Amygdala (tissue), 56 donors: ENCODE results near the gene PACS2.
"Not testable (repeated sequence)": the region's sequence is repeated elsewhere in the genome, so short reads cannot be mapped to it uniquely, and the experiment has no call there.

Experiments used
- DNase-seq, 56 donors: peaks; one replicate each; lab custom pipeline; 2025; lab: John Stamatoyannopoulos, UW

PACS2 gene

DNA sequence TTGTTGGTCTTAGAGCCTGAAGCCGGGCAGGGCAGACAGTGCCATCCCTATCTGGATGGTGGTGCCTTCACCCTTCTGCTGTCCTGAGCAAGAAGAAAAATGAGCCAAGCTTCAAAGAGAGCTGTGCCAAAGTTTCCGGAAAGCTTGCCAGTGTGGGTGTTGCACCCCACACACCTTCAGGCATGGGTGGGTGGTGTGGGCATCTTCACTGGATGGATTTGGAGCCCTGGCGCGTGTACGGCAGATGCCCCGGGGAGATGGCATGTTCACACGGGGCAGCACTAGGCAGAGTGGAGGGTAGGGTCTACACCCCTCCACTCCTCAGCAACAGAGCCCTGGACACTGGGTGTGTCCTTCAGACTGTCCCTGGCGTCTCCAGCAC, 33.0 kb downstream of the PACS2 start:
- no peak for DNase-seq

DNA sequence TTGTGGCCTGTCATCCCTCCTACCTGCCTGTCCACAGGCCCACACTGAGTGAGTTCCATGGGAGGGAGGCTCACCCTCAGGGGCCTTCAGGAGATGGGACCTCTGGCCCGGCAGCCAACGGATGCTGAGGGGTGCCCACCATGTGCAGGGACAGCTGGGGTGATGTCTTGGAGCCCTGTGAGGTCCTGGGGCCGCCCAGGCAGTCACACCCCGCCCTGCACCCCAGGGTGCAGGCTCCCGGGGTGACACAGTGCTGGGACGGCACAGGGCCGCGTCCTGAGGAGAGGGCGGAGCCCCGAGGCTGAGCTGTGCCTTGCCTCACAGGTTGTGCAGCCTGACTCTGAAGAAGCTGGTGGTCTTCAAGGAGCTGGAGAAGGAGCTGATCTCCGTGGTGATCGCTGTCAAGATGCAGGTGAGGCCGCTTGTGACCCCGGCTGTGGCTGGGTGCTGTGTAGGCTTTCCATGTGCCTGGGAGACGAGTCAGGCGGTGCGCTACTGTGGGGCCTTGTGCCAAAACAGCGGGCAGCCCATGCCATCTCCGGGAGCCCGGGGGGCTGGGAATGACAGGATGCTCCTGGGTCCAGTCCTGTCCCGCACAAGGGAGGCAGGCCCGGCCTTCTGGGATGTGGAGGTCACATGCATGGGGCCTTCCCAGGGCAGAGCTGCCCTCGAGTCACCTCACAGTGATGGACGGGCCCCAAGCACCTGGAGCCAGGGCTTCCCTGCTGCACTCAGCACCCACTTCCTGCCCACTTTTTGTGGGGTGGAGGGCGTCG, 33.8 kb downstream of the PACS2 start:
- no peak for DNase-seq

DNA sequence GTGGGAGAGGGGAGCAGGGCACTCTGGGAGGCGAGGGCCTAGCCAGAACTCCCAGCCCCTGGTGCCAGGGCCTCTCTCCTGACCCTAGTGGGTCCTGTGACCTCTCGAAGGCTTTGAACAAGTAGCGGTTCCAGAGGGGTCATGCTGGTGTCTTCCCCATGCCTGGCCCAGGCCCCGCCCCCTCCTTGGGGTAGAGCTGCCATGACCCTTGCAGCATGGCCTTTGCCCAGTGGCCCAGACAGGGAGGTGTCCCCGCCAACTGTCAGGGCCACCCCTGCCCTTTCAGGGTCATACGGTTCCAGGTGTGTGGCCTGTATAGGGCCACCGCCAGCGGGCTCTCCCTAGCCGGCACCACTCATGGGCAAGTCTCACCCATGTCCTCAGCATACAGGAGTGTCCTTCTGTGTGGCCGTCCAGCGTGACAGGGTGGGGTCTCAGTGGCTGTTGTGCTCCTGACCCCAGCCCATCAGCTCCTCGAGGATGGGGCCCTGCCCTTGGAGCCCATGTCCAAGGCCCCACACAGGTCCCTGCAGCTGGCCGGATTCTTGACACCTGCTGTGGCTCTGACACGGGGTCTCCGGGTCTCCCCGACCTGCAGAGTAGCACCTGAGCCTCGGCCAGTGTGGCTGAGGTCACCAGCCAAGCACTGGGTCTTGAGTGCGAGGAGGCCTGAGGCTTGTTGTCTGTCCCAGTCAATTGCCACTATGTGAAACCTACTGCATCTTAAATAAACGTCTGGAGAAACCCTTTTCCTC, 34.6 kb downstream of the PACS2 start:
- DNase-seq: no peak

DNA sequence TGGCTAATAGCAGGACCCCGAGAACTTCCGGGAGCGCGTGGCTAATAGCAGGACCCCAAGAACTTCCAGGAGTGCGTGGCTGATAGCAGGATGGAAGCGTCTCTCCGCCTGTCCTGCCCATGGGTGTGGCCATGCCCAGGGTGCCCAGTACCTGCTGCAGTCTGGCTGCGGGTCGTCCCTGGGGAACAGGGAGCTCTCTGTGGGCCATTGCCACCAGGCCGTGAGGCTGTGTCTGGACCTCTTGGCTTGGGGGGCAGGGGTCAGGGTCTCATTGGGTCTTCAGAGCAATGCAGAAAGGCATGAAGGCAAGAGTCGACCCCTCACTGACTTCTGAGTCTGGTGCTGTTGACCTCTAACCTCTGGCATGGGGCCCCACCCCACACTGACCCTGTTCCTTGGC, 35.4 kb downstream of the PACS2 start:
- DNase-seq: no peak

DNA sequence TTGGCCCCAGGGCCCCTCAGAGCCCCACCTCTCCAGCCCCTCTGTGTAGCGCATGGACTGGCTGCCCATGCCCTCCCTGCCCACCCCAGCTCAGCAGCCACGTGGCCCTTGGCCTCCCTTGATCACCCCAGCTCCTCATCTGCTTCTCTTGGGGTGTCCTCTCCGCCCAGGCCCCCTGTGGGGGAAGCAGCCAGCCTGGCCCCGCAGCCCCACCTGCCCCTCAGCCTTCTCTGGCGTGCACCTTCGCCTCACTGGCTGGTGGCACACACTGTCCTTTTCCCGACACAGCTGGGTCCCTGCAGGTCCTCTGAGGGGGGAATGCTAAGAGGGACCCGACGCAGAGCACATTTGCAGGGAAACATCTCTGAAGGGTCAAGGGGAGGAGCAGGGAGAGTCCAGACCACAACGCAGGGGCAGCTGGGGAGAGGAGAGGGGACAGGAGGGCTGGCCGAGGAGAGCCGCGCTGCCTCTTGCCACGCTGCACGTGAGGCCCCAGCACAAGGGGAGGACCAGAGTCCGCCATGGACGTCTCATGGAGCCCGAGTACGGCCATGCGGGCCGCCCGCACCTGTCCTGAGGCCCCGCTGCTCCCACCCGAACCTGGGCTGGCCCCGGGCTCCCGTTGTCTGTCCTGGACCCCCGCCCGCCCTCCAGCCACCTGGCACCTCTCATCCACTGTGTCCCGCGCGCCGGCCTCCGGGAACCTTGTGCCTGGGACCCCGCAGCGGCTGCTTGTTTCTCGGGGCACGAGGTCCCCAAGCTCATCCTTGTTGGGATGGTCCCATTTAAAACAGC, 36.1 kb downstream of the PACS2 start:
- no peak for DNase-seq

DNA sequence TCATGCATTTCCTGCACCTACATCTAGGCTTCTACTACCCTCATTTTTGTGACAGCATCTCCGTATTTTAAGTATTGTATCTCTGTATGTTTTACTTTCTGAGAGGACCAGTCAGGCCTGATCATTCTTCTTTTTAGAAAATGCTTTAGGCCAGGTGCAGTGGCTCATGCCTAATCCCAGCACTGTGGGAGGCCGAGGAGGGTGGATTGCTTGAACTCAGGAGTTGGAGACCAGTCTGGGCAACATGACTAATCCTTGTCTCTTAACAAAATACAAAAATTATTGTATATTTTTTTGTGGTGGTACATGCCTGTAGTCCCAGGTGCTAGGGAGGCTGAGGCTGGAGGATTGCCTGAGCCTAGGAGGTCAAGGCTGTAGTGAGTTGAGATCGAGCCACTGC, 36.9 kb downstream of the PACS2 start:
- no peak for DNase-seq

DNA sequence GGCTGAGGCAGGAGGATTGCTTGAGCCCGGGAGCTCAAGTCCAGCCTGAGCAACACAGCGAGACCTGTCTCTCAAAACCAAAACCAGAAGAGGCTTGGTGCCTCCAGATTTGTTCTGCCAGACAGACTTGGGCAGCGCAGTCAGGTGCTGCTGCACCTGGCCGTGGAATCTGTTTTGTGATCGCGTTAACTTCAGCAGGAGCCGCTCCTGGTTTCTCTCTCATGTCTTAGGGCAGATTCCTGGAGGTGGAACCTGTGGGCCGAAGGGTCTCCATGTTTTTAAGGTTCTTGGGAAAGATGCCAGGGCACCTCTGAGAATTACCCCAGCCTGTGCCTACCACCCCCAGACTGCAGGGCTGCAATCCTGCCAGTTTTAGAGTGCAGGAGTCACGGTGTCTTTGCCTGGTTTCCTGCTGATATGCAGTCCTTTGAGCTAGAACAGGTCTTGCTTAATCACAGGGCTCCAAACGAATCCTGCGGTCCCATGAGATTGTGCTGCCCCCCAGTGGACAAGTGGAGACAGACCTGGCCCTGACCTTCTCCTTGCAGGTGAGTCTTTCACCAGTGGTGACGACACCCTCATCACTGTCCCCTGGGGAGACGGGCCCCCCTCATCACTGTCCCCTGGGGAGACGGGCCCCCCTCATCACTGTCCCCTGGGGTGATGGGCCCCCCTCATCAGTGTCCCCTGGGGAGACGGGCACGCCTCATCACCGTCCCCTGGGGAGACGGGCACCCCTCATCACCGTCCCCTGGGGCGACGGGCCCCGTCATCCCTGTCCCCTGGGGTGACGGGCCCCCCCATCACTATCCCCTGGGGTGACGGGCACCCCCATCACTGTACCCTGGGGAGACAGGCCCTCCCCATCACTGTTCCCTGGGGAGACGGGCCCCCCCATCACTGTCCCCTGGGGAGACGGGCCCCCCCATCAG, 37.6 kb downstream of the PACS2 start:
- DNase-seq: peak in 50 of 56 donors; percentile 7 to 87 (median 57)

DNA sequence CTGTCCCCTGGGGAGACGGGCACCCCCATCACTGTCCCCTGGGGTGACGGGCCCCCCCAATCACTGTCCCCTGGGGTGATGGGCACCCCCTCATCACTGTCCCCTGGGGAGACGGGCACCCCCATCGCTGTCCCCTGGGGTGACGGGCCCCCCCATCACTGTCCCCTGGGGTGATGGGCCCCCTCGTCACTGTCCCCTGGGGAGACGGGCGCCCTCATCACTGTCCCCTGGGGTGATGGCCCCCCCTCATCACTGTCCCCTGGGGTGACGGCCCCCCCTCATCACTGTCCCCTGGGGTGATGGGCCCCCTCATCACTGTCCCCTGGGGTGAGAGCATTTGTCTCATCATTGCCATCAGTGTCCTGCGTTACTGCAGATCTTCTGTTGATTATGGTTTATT, 38.6 kb downstream of the PACS2 start:
- DNase-seq: no peak

DNA sequence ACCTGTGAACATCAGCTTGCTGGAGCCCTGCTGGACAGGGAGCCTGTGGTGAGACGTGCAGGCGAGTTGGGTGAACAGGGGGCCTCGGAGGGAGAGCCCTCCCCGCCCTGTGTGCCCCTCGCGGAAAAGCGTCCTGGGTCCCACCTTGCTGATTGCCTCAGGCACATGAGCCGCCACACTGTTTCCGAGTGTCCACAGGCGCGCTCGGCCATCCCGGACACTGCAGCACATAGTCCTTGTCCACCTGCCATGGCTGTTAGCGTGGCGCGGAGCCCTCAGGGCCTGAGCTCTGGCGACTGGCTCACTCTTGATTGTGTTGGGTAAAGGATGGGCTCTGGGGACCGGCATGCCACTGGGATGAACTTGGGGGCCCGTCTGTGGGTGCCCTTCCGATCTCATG, 40.0 kb downstream of the PACS2 start:
- DNase-seq: no peak

DNA sequence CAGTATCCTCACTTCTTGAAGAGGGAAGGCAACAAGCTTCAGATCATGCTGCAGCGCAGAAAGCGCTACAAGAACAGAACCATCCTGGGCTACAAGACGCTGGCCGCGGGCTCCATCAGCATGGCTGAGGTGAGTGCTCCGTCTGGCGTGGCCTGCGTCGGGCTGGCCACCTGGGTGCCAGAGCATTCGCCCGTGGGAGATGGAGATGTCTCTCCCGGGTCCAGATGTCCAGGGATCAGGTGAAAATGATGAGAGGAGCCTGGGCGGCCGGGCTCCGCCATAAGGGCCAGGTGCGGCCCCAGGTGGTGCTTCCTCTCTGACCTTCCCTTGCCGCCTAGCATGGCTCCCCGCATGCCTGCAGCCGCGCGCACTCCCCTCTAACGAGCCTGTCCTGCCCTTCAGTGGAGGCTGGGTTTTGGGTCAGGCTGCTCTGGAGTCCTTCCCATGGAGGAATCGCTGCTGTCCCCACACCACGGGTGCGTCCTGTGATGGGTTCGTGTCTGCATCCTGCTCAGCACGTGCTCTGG, 40.6 kb downstream of the PACS2 start:
- DNase-seq: no peak

DNA sequence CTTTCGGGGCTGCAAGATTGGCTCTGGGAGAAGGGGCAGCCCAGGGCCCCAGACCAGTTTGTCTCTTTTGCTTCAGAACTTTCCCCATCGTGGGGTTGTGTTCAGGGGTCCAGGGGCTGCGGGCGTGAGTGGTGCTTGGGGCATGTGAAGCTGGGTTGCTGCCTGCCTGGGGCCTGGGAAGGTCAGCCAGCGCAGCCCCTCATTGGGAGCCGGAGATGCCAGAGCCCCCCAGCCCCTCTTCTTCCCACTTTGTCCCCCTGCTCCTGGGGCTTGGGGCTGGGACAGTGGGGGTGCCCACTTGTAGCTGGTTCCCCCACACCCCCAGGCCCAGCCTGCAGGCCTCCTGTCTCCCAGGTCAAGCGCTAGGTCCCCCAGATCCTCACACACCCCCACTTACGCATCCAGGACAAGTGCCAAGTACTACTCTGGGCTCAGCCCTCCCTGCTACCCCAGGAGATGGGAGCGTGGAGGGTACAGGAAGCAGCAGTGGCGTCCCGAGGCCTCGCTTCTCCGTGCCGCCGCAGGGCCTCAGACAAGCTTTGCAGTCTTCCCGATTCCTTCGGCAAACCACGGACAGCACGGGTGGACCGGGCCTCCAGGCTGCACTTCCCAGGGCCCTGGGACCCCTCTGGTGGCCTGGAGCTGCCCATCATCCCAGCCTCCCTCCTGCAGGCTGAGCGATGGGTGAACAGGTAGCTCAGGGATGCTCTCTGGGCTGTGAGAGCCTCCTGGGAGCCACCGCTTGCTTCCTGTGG, 41.5 kb downstream of the PACS2 start:
- no peak for DNase-seq

DNA sequence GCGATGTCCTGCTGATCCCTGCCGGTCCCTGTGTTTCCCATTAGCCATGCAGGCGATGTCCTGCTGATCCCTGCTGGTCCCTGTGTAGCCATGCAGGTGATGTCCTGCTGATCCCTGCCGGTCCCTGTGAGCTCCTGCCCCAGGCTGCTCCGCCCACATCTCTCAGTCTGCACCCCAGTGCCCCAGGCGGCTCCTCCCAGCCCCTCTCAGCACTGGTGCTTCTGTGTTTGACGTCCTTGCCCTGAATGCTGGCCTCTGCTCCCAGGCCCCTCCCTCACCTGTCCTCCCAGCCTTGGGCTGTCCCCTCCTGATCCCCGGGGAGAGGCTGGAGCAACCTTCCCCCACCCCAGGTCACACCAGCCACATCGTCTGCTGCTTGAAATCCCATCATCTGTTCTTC, 42.4 kb downstream of the PACS2 start:
- DNase-seq: no peak

DNA sequence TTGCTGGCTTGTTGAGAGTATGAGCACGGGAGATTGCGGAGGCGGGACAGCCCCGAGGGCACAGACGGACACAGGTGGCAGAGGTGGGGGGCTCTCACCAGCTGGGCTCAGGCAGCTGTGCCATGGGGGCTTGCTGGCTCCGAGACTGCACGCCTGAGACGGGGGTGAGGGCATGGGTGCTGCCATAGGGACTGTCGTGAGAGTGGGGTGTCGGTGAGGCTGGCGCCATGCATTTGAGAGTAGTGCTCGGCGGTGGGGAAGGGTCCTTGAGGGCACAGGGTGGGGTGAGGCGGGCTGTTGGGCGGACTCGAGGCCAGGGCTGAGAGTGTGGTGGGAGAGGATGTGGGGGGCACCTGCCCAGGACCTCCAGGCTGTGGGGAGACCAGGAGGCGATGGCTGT, 43.1 kb downstream of the PACS2 start:
- no peak for DNase-seq

DNA sequence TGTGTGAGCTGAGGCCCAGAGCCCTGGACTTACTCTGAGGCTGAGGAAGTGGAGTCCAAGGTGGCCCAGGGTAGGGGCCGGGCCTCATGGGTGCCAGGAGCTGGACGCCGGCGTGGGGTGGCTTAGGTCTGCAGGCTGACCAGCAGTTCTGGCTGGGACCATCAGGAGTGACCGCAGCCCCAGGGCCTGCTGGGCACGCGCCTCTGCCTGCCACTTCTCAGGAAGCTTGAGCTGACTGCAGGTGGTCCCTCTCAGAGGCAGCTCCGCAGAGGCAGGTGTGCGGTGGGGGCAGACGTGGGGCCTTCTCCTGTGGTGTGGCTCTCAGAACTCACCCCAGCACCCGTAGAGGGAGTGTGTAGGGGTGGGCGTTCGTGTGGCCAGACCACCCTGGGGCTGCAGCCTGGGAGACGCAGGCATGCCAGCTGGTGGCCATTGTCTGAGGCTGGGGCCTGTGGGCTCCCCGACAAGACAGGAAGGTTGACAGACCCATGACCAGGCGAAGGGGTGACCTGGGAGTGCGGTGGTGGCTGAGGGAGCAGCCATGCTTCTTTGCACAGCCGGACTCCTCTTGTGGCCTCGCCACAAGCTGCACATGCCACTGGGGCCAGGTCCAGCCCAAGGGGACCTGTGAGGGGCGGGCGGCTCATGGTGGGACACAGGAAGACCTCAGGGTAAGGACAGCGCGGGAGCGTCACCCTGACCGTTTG, 43.7 kb downstream of the PACS2 start:
- DNase-seq: no peak

DNA sequence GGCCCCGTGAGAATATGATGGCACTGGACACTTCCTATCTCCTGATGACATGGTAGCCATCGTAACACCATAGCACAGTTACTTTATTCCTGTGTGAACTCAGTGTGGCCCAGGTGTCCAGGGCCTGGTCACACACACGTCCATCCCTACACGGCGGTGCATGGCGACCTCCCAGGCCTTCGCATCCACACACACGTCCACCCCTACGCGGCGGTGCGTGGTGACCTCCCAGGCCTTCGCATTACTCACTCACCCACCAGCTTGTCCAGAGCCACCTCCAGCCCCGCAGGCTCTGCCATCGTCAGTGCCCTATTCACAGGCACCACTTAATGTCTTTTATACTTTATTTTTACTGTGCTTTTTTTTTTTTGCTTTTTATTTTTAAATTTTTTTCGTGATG, 44.4 kb downstream of the PACS2 start:
- no peak for DNase-seq

DNA sequence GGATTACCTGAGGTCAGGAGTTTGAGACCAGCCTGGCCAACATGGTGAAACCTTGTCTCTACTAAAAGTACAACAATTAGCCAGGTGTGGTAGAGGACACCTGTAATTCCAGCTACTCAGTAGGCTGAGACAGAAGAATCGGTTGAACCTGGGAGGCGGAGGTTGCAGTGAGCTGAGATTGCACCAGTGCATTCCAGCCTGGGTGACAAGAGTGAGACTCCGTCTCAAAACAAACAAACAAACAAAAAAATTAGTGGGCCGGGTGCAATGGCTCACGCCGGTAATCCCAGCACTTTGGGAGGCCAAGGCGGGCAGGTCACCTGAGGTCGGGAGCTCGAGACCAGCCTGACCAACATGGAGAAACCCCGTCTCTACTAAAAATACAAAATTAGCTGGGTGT, 46.9 kb downstream of the PACS2 start:
- not testable (repeated sequence) for DNase-seq

DNA sequence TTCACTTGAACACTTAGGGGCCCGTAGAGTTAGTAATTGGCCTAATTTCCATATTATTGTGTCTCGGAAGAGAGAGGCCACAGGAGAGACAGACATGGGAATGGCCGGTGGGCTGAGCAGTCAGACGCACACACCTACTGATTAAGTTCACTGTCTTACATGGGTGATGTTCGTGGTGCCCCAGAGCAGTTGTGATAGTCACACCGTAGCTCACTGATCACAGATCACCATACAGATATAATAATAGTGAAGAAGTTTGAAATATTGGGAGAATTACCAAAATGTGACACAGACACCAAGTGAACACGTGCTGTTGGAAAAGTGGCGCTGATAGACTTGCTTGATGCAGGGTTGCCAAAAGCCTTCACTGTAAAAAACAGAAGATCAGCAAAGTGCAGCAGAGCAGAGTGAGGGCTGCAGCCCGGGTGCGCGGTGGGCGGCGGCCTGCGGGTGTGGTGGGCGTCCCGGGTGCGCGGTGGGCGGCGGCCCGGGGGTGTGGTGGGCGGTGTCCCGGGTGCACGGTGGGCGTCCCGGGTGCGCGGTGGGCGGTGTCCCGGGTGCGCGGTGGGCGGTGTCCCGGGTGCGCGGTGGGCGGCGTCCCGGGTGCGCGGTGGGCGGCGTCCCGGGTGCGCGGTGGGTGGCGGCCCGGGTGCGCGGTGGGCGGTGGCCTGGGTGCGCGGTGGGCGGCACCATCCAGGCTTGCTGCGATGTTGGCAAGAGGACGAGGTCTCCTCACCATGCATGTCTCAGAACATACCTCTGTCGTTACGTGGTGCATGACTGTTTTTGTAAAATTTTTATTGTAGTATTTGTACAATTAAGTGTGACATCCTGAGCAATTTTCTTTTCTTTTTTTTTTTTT, 49.5 kb downstream of the PACS2 start:
- no peak for DNase-seq

DNA sequence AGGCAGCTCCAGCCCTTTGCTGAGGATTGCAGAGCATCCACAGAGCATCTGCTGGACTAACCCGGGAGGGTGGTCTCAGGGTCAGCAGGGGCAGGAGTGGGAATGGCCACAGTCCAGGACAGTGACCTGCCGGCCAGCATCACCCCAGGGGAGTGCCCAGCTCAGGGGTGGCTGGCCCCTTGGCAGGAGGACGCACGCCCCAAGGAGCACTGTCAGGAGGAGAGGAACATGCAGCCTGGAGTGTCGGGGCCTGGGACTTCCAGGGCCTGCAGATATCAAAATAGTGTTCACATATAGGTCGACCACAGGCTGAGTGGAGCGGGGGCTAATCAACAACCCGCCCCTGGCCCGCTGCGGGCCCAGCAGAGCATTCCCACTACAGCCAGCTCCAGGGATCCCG, 50.6 kb downstream of the PACS2 start:
- DNase-seq: no peak
